A673 (cell line): ENCODE measurements around the gene MDFIC. TPM values are rescaled to one million over a fixed set of nuclear protein-coding genes. Genes with fewer than 3 reads are reported as not detected.

Experiments
- BruUV-seq: library from RNA; stranded (reverse); fragments of 400-500 nt; replicated peaks from 2 replicates; lab custom pipeline; 2021; lab: Mats Ljungman, UMichigan
- CTCF ChIA-PET: fragments of 300-600 bp; sonication (Branson Sonifier 250); formaldehyde crosslinking; loops from one replicate; lab custom pipeline; 2022; ENCODE audit warnings: antibody characterized with exemption; lab: Charles Lee
- POLR2A ChIA-PET: fragments of 300-600 bp; sonication (Branson Sonifier 250); formaldehyde crosslinking; loops from one replicate; lab custom pipeline; 2022; ENCODE audit warnings: antibody characterized with exemption; ENCODE audit not compliant: low non-redundant PET; lab: Charles Lee
- DNase-seq: peaks from one replicate; pipeline ENCODE4 v3.0.0-alpha.2; 2015; ENCODE audit warnings: low spot score
- H3K27ac ChIP-seq: fragments of 200-600 bp; sonication (generic); 2 replicates; pipeline ENCODE4 v1.5.1; 2016; ENCODE audit warnings: mixed run types, low read depth, mild to moderate bottlenecking, mixed read lengths, antibody characterized with exemption, low read length; ENCODE audit not compliant: poor library complexity, severe bottlenecking
- H3K27me3 ChIP-seq: fragments of 200-600 bp; sonication (generic); replicated peaks from 2 replicates; pipeline ENCODE4 v1.6.1; 2017; ENCODE audit warnings: mixed run types, low read depth, mild to moderate bottlenecking, mixed read lengths, antibody characterized with exemption, low read length; ENCODE audit not compliant: insufficient read depth, poor library complexity
- H3K36me3 ChIP-seq: fragments of 200-600 bp; sonication (generic); 2 replicates; pipeline ENCODE4 v1.6.1; 2016; ENCODE audit warnings: mixed run types, mild to moderate bottlenecking, mixed read lengths, antibody characterized with exemption, low read length; ENCODE audit not compliant: insufficient read depth, poor library complexity, severe bottlenecking
- H3K4me1 ChIP-seq: fragments of 200-600 bp; sonication (generic); 2 replicates; pipeline ENCODE4 v1.6.1; 2017; ENCODE audit warnings: mixed run types, mild to moderate bottlenecking, mixed read lengths, antibody characterized with exemption, low read length; ENCODE audit not compliant: insufficient read depth, poor library complexity, severe bottlenecking
- H3K4me3 ChIP-seq: fragments of 200-600 bp; sonication (generic); 2 replicates; pipeline ENCODE4 v1.5.1; 2016; ENCODE audit warnings: low read depth, mixed run types, mild to moderate bottlenecking, mixed read lengths, low read length; ENCODE audit not compliant: poor library complexity, severe bottlenecking
- H3K9me3 ChIP-seq: fragments of 200-600 bp; sonication (generic); 2 replicates; pipeline ENCODE4 v1.6.1; 2016; ENCODE audit warnings: mixed run types, low read depth, mild to moderate bottlenecking, mixed read lengths, antibody characterized with exemption, low read length; ENCODE audit not compliant: poor library complexity, severe bottlenecking
- EZH2 ChIP-seq: fragments of 200-600 bp; sonication (generic); IDR thresholded peaks from 2 replicates; pipeline ENCODE4 v1.6.1; 2017; ENCODE audit warnings: borderline replicate concordance, low read depth, mild to moderate bottlenecking, mixed read lengths, antibody characterized with exemption, low read length; ENCODE audit not compliant: poor library complexity, severe bottlenecking
- intact Hi-C: fragments of 100-400 bp; cut with micrococcal nuclease; formaldehyde crosslinking; loops from one replicate; pipeline ENCODE4 v1.10.0; 2022; ENCODE audit not compliant: unreplicated experiment
- total RNA-seq: library from RNA; stranded (reverse); gene quantifications from 2 replicates; pipeline ENCODE4 v1.2.3, GENCODE V29; 2021
- TF ChIP-seq, protein P1 (sequence below): fragments of 300-800, 200-600 bp; sonication (generic); conservative IDR thresholded peaks from 2 replicates; pipeline ENCODE4 v1.5.1; 2017; ENCODE audit warnings: low read depth, mild to moderate bottlenecking, antibody characterized with exemption, low read length, moderate library complexity, mixed read lengths

Gene MDFIC
- total RNA-seq, 1 experiment from 2014 or later, result 32.6 TPM

- no peaks in the 10 kb centered on the region for H3K9me3 ChIP-seq
- H3K27me3 ChIP-seq, result no peaks in the 10 kb centered on the region
- BruUV-seq, result no TSS peak
- intact Hi-C loops, result no loop called here
- DNase-seq, result no peak
- no peaks in the 10 kb centered on the region for H3K4me1 ChIP-seq
- ChIA-PET CTCF (no interaction called here), POLR2A (no interaction called here)
- no peak for TF ChIP-seq EZH2
- TF ChIP-seq, protein P1, sequence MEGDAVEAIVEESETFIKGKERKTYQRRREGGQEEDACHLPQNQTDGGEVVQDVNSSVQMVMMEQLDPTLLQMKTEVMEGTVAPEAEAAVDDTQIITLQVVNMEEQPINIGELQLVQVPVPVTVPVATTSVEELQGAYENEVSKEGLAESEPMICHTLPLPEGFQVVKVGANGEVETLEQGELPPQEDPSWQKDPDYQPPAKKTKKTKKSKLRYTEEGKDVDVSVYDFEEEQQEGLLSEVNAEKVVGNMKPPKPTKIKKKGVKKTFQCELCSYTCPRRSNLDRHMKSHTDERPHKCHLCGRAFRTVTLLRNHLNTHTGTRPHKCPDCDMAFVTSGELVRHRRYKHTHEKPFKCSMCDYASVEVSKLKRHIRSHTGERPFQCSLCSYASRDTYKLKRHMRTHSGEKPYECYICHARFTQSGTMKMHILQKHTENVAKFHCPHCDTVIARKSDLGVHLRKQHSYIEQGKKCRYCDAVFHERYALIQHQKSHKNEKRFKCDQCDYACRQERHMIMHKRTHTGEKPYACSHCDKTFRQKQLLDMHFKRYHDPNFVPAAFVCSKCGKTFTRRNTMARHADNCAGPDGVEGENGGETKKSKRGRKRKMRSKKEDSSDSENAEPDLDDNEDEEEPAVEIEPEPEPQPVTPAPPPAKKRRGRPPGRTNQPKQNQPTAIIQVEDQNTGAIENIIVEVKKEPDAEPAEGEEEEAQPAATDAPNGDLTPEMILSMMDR, result no peak
- no peak overlapping the region for H3K27ac ChIP-seq
- H3K4me3 ChIP-seq, result no peak overlapping the region
- H3K36me3 ChIP-seq, result no peaks in the 10 kb centered on the region
Measured at GRCh38 chr7:114997487-114998404, 75.9 kb downstream of the MDFIC start.

DNA sequence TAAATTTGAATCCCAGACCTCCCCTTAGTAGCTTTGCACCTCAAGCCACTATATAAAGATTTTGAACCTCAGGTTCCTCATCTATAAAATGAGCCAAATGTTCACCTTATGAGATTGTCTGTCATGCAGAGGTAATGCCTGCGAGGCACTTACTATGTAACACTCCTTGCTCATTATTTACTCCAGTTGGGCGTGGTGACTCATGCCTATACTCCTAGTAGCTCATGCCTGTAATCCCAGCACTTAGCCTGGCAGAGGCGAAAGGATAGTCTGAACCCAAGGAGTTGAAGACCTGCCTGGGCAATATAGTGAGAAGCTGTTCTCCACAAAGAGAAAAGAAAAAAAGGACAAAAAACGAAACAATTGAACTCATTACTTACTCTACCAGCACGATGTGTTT lies 82.2 kb downstream of the MDFIC start:
- BruUV-seq, result no TSS peak
- H3K27ac ChIP-seq, result no peak overlapping the region
- intact Hi-C loops, result no loop called here
- H3K9me3 ChIP-seq, result no peaks in the 10 kb centered on the region
- ChIA-PET CTCF (no interaction called here), POLR2A (no interaction called here)
- no peak overlapping the region for H3K4me3 ChIP-seq
- no peak for DNase-seq
- peaks cover 14% of the 10 kb centered on the region for H3K4me1 ChIP-seq
- H3K27me3 ChIP-seq, result no peaks in the 10 kb centered on the region
- TF ChIP-seq, protein P1, result no peak
- no peak for TF ChIP-seq EZH2
- no peaks in the 10 kb centered on the region for H3K36me3 ChIP-seq

- POLR2A ChIA-PET, result no interaction called here
- TF ChIP-seq, protein P1, result no peak
- no peak for TF ChIP-seq EZH2
Measured at GRCh38 chr7:115005251-115005650, 83.4 kb downstream of the MDFIC start.

More at GRCh38 chr7:115005251-115005650, 83.4 kb downstream of the MDFIC start:
- H3K4me3 ChIP-seq, result no peak overlapping the region
- no peaks in the 10 kb centered on the region for H3K9me3 ChIP-seq
- H3K36me3 ChIP-seq, result no peaks in the 10 kb centered on the region
- CTCF ChIA-PET, result no interaction called here
- BruUV-seq, result no TSS peak
- intact Hi-C loops, result no loop called here
- no peak for DNase-seq
- no peaks in the 10 kb centered on the region for H3K27me3 ChIP-seq
- H3K4me1 ChIP-seq, result peaks cover 23% of the 10 kb centered on the region
- H3K27ac ChIP-seq, result no peak overlapping the region
